Right atrium auricular region (tissue), 2 donors: ENCODE results near the gene FAM171A1. TPM values are rescaled to one million over a fixed set of nuclear protein-coding genes. Genes with fewer than 3 reads are reported as not detected.

Source experiments
- DNase-seq: peaks from one replicate; pipeline ENCODE4 v3.0.0-alpha.2; 2019; ENCODE audit warnings: low spot score
- H3K27ac ChIP-seq, 2 donors: fragments of 200-600 bp; sonication (generic); 1 replicate in 1 of 2; 2 replicates in 1 of 2; pipeline ENCODE4 v1.5.1; 2016 to 2019
- H3K27me3 ChIP-seq, 2 donors: fragments of 200-600 bp; sonication (generic); one replicate each; pipeline versions ENCODE4 v1.5.1 to v1.6.0; 2017 to 2019
- H3K36me3 ChIP-seq: fragments of 200-600 bp; sonication (generic); one replicate; pipeline ENCODE4 v1.5.1; 2016
- H3K4me1 ChIP-seq, 2 donors: fragments of 200-600 bp; sonication (generic); one replicate each; pipeline versions ENCODE4 v1.5.1 to v1.6.0; 2017 to 2019
- H3K4me3 ChIP-seq, 2 donors: fragments of 200-600 bp; sonication (generic); 1 replicate in 1 of 2; 2 replicates in 1 of 2; pipeline ENCODE4 v1.5.1; 2017 to 2019; ENCODE audit warnings: mild to moderate bottlenecking in 1 of 2, moderate library complexity in 1 of 2
- H3K9me3 ChIP-seq, 2 donors: fragments of 200-600 bp; sonication (generic); one replicate each; pipeline ENCODE4 v1.5.1; 2019
- total RNA-seq, 2 donors: library from RNA; depleted of rRNA; stranded (reverse); fragments of >200 nt; gene quantifications; one replicate each; pipeline ENCODE4 v1.1.0, GENCODE V29; 2016
- TF ChIP-seq, protein P1 (sequence below), 2 donors: fragments of 200-600 bp; sonication (generic); IDR thresholded peaks; one replicate each; pipeline ENCODE4 v1.5.1; 2019; ENCODE audit warnings: antibody characterized with exemption in 2 of 2

FAM171A1 gene
- total RNA-seq, 2 donors from 2014 or later, result 7.8 to 13.7 TPM

DNA sequence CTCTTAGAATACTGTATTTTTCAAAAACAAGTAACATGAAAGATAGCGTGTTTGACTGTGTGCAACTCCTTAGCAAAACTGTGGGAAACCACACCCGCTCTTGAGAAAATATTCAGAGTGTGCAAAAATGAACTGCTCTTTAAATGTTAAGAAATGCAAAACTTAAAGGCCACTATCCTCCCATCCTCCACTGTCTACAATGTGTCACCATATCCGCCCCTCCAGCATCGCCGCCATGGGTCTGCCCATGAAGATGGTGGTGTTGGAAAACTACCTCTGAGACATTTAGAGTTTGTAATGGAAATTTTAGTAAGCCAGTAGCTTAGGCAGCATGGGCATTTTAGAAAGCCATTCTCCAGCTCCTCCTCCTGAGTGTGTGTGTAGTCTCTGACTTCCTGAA is 182.5 kb downstream of the FAM171A1 start:
- Histone ChIP-seq H3K27me3 (no peaks in the 10 kb centered on the region), H3K4me1 (no peaks in the 10 kb centered on the region), H3K9me3 (no peaks in the 10 kb centered on the region), H3K36me3 (no peaks in the 10 kb centered on the region), H3K4me3 (no peak overlapping the region), H3K27ac (no peak overlapping the region)
- DNase-seq, result no peak
- TF ChIP-seq, protein P1, sequence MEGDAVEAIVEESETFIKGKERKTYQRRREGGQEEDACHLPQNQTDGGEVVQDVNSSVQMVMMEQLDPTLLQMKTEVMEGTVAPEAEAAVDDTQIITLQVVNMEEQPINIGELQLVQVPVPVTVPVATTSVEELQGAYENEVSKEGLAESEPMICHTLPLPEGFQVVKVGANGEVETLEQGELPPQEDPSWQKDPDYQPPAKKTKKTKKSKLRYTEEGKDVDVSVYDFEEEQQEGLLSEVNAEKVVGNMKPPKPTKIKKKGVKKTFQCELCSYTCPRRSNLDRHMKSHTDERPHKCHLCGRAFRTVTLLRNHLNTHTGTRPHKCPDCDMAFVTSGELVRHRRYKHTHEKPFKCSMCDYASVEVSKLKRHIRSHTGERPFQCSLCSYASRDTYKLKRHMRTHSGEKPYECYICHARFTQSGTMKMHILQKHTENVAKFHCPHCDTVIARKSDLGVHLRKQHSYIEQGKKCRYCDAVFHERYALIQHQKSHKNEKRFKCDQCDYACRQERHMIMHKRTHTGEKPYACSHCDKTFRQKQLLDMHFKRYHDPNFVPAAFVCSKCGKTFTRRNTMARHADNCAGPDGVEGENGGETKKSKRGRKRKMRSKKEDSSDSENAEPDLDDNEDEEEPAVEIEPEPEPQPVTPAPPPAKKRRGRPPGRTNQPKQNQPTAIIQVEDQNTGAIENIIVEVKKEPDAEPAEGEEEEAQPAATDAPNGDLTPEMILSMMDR (IDR thresholded peaks at IDR 0.05), result no peak

DNA sequence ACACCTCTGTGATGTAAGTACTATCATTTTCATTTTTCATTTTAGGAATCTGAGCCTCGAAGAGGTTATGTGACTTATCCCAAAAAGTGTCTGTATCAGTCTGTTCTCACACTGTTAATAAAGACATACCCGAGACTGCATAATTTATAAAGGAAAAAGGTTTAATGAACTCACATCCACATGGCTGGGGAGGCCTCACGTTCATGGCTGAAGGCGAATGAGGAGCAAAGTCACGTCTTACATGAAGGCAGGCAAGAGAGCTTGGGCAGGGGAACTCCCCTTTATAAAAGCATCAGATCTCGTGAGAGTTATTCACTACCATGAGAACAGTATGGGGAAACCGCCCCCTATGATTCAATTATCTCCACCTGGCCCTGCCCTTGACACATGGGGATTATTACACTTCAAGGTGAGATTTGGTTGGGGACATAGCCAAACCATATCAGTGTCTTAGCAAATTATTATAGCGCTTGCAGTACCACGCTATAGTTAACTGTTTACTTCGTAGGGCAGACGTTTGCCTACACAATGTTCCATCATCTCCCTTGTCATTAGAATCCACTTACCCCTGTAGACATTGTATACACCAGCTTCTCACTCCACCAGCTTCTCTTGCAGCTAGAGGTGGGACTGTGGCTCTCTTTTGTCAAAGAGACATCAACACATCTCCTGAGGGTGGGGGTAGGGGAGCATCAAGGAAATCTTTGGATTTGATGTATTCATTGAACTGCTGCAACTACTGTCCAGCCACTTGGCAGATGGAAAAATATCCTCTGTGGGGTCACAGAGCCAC is 187.2 kb downstream of the FAM171A1 start:
- Histone ChIP-seq H3K36me3 (no peaks in the 10 kb centered on the region), H3K4me3 (no peak overlapping the region), H3K9me3 (no peaks in the 10 kb centered on the region), H3K4me1 (no peaks in the 10 kb centered on the region), H3K27ac (no peak overlapping the region), H3K27me3 (no peaks in the 10 kb centered on the region)
- no peak for DNase-seq
- TF ChIP-seq, protein P1 (IDR thresholded peaks at IDR 0.05), result no peak

DNA sequence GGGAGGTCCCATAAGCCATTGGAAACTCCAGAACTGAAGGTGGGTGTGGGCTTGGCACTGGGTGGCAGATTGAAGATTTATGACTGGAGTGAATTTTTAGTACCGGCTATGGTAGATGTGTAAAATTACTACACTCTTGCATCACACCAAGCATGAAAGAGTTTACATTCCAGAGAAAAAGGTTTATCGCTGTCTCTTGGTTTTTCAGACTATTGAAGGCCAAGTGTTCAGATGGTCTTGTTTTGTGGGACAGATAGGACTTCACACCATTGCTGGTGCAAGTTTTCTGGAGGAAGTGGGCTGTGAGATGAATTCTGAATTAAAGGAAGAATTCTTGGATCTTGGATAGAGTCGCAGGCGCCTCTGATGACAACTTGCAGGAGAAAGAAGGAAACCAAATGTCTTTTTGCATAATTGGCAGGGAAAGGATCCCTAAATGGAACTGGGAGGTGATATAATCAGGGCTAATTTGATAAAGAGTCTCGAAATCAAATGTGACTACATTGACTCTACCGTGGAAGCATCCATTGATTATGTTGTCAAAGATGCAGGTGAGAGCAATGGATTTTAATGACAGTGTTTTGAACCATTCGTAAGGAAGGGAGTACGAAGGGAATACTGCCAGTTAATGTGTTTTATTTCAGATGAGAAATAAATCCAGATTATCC is 188.4 kb downstream of the FAM171A1 start:
- no peaks in the 10 kb centered on the region for H3K36me3 ChIP-seq
- no peaks in the 10 kb centered on the region for H3K9me3 ChIP-seq
- no peak overlapping the region for H3K4me3 ChIP-seq
- H3K4me1 ChIP-seq, result no peaks in the 10 kb centered on the region
- H3K27ac ChIP-seq, result no peak overlapping the region
- no peaks in the 10 kb centered on the region for H3K27me3 ChIP-seq
- no peak for DNase-seq
- TF ChIP-seq, protein P1 (IDR thresholded peaks at IDR 0.05), result no peak

DNA sequence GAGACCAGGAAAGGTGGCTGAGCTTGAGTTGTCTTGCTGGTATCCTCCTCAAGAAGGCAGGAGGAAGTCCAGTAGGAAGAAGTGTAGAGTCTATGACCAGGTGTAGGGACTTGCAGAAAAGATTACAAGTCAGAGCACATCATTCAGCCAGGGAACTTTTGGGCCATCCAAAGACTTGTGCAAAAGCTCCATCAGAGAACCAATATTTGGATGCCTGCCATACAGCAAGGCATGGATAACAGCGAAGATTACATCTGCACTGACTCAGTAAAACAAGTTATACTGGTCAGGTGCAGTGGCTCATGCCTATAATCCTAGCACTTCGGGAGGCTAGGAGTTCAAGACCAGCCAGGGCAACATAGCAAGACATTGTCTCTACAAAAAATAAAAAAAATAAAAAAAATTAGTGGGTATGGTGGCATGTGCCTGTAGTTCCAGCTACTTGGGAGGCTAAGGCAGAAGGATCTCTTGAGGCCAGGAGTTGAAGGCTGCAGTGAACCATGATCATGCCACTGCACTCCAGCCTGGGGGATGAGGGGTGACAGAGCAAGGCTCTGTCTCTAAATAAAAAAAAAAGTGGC is 189.4 kb downstream of the FAM171A1 start:
- no peaks in the 10 kb centered on the region for H3K4me1 ChIP-seq
- no peaks in the 10 kb centered on the region for H3K9me3 ChIP-seq
- DNase-seq, result no peak
- H3K27me3 ChIP-seq, result no peaks in the 10 kb centered on the region
- TF ChIP-seq, protein P1 (IDR thresholded peaks at IDR 0.05), result no peak
- no peak overlapping the region for H3K27ac ChIP-seq
- H3K4me3 ChIP-seq, result no peak overlapping the region
- no peaks in the 10 kb centered on the region for H3K36me3 ChIP-seq

DNA sequence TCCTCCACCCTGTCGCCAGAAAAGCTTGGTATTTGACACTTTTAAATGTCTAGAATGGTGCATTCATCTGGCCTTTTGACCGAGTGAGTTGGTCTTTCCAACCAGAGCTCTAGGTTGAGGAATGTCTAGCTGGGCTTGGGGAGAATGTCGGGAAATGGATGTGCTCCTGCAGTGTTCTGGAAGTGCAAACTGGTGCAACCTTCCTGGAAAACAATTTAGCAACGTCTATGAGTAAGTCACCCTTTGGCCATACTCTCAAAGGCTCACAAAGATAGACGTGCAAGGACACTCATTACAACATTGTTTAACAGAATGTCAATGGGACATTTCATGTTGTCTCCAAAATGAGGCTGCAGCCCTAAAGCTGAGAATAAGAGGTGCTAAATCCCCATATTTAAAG is 190.4 kb downstream of the FAM171A1 start:
- H3K27me3 ChIP-seq, result no peaks in the 10 kb centered on the region
- DNase-seq, result no peak

More for the DNA sequence above, 190.4 kb downstream of the FAM171A1 start:
- no peaks in the 10 kb centered on the region for H3K9me3 ChIP-seq
- H3K27ac ChIP-seq, result no peak overlapping the region
- no peak overlapping the region for H3K4me3 ChIP-seq
- H3K36me3 ChIP-seq, result no peaks in the 10 kb centered on the region
- no peaks in the 10 kb centered on the region for H3K4me1 ChIP-seq
- TF ChIP-seq, protein P1 (IDR thresholded peaks at IDR 0.05), result no peak
